IPS-NIHi11 (cell line): Measurements from ENCODE around the gene MACROD1.

Experiments used
- DNase-seq: peaks from one replicate; pipeline ENCODE4 v3.0.0; 2012; ENCODE audit warnings: mixed read lengths, low spot score

Gene MACROD1

GRCh38 chr11:64074239-64074638 lies 91.7 kb downstream of the MACROD1 start:
- DNase-seq: no peak

GRCh38 chr11:64073542-64073941 lies 92.4 kb downstream of the MACROD1 start:
- no peak for DNase-seq

GRCh38 chr11:64072871-64073270 lies 93.0 kb downstream of the MACROD1 start:
- no peak for DNase-seq

- no peak for DNase-seq
These were observed 93.5 kb downstream of the MACROD1 start for GRCh38 chr11:64072403-64072802.

- DNase-seq: no peak
These were observed 94.1 kb downstream of the MACROD1 start for GRCh38 chr11:64071849-64072248.

- DNase-seq: no peak
These were observed 95.6 kb downstream of the MACROD1 start for GRCh38 chr11:64070314-64070681.

GRCh38 chr11:64069401-64070313 lies 96.3 kb downstream of the MACROD1 start:
- no peak for DNase-seq

- no peak for DNase-seq
These were observed 97.1 kb downstream of the MACROD1 start for GRCh38 chr11:64068705-64069400.

GRCh38 chr11:64067230-64067993 lies 98.5 kb downstream of the MACROD1 start:
- no peak for DNase-seq

GRCh38 chr11:64065712-64066111 lies 100.2 kb downstream of the MACROD1 start:
- DNase-seq: no peak

GRCh38 chr11:64065141-64065465 lies 100.8 kb downstream of the MACROD1 start:
- no peak for DNase-seq

- DNase-seq: no peak
These were observed 101.4 kb downstream of the MACROD1 start for GRCh38 chr11:64064374-64065140.

- no peak for DNase-seq
These were observed 102.1 kb downstream of the MACROD1 start for GRCh38 chr11:64063777-64064176.

GRCh38 chr11:64062185-64063039 lies 103.5 kb downstream of the MACROD1 start:
- DNase-seq: no peak

- DNase-seq: peak; percentile 96
These were observed 105.0 kb downstream of the MACROD1 start for GRCh38 chr11:64060861-64061444.

GRCh38 chr11:64060263-64060860 lies 105.6 kb downstream of the MACROD1 start:
- peak; percentile 44 for DNase-seq

GRCh38 chr11:64059339-64060140 lies 106.4 kb downstream of the MACROD1 start:
- DNase-seq: peak; percentile 89

- DNase-seq: no peak
These were observed 107.4 kb downstream of the MACROD1 start for GRCh38 chr11:64058494-64058893.

GRCh38 chr11:64057890-64058289 lies 108.0 kb downstream of the MACROD1 start:
- no peak for DNase-seq
